Neural cell (in vitro differentiated cells): ENCODE data around the gene VPS33A. TPM values are rescaled to one million over a fixed set of nuclear protein-coding genes. Genes with fewer than 3 reads are reported as not detected.

Source experiments
- H2AFZ ChIP-seq: fragments of 200-600, 300-800 bp; sonication (generic), shearing (Covaris generic); 2 replicates; pipeline ENCODE4 v1.6.0; 2014; ENCODE audit warnings: low read depth, mild to moderate bottlenecking, antibody characterized with exemption, low read length, moderate library complexity
- H3F3A ChIP-seq: fragments of 200-600 bp; shearing (Covaris generic); 2 replicates; pipeline ENCODE4 v1.6.1; 2016; ENCODE audit warnings: mild to moderate bottlenecking, moderate library complexity, mixed read lengths, antibody characterized with exemption, low read length; ENCODE audit not compliant: insufficient read depth, poor library complexity, severe bottlenecking
- H3K27ac ChIP-seq: fragments of 200-600, 300-800 bp; sonication (generic), shearing (Covaris generic); 2 replicates; pipeline ENCODE4 v1.5.1; 2014; ENCODE audit warnings: mild to moderate bottlenecking, low read length, moderate library complexity
- H3K27me3 ChIP-seq: fragments of 300-800, 200-600 bp; sonication (generic), shearing (Covaris generic); 2 replicates; pipeline ENCODE4 v1.6.0; 2014; ENCODE audit warnings: mild to moderate bottlenecking, low read depth, low read length, moderate library complexity; ENCODE audit not compliant: insufficient read depth
- H3K36me3 ChIP-seq: fragments of 300-800, 200-600 bp; sonication (generic), shearing (Covaris generic); 2 replicates; pipeline ENCODE4 v1.5.1; 2014; ENCODE audit warnings: mild to moderate bottlenecking, antibody characterized with exemption, low read length, moderate library complexity; ENCODE audit not compliant: insufficient read depth
- H3K4me2 ChIP-seq: fragments of 300-800, 200-600 bp; sonication (generic), shearing (Covaris generic); 2 replicates; pipeline ENCODE4 v1.6.0; 2014; ENCODE audit warnings: mild to moderate bottlenecking, low read length
- H3K4me3 ChIP-seq: fragments of 300-800, 200-600 bp; sonication (generic), shearing (Covaris generic); 2 replicates; pipeline ENCODE4 v1.5.1; 2014; ENCODE audit warnings: mild to moderate bottlenecking, low read length, moderate library complexity
- H3K79me2 ChIP-seq: fragments of 200-600 bp; shearing (Covaris generic); replicated peaks from 2 replicates; pipeline ENCODE4 v1.6.0; 2014; ENCODE audit warnings: mild to moderate bottlenecking, low read length, moderate library complexity; ENCODE audit not compliant: insufficient read depth
- H3K9ac ChIP-seq: fragments of 300-800, 200-600 bp; sonication (generic), shearing (Covaris generic); 2 replicates; pipeline ENCODE4 v1.6.1; 2016; ENCODE audit warnings: mild to moderate bottlenecking, low read length, mixed read lengths
- H3K9me2 ChIP-seq: fragments of 200-600 bp; shearing (Covaris generic); 2 replicates; pipeline ENCODE4 v1.6.1; 2016; ENCODE audit warnings: mild to moderate bottlenecking, low read length, mixed read lengths; ENCODE audit not compliant: insufficient read depth
- H3K9me3 ChIP-seq: fragments of 200-600, 300-800 bp; sonication (generic), shearing (Covaris generic); 2 replicates; pipeline ENCODE4 v1.6.1; 2016; ENCODE audit warnings: mild to moderate bottlenecking, mixed run types, low read length, moderate library complexity, mixed read lengths
- H4K20me1 ChIP-seq: fragments of 200-600 bp; shearing (Covaris generic); 2 replicates; pipeline ENCODE4 v1.6.1; 2016; ENCODE audit warnings: mild to moderate bottlenecking, mixed run types; ENCODE audit not compliant: insufficient read depth
- EP300 ChIP-seq: fragments of 450-650 bp; conservative IDR thresholded peaks from 2 replicates; pipeline ENCODE4 v1.6.1; 2014; ENCODE audit warnings: antibody characterized with exemption, mild to moderate bottlenecking, moderate library complexity; ENCODE audit not compliant: poor library complexity, severe bottlenecking
- EZH2 ChIP-seq: fragments of 200-600, 300-800 bp; shearing (Covaris generic), sonication (generic); IDR thresholded peaks from 2 replicates; pipeline ENCODE4 v1.6.1; 2014; ENCODE audit warnings: antibody characterized with exemption, low read length, borderline replicate concordance, mild to moderate bottlenecking; ENCODE audit not compliant: insufficient read depth, poor library complexity, severe bottlenecking
- MXI1 ChIP-seq: fragments of 450-650 bp; conservative IDR thresholded peaks from 2 replicates; pipeline ENCODE4 v1.6.1; 2014; ENCODE audit warnings: antibody characterized with exemption, mild to moderate bottlenecking; ENCODE audit not compliant: poor library complexity, severe bottlenecking
- POLR2AphosphoS5 ChIP-seq: IDR thresholded peaks from 2 replicates; pipeline ENCODE4 v1.6.1; 2012
- RAD21 ChIP-seq: fragments of 450-650 bp; conservative IDR thresholded peaks from 2 replicates; pipeline ENCODE4 v1.6.1; 2014; ENCODE audit warnings: antibody characterized with exemption, mild to moderate bottlenecking, moderate library complexity
- SMC3 ChIP-seq: fragments of 450-650 bp; conservative IDR thresholded peaks from 2 replicates; pipeline ENCODE4 v1.6.1; 2014; ENCODE audit warnings: antibody characterized with exemption, mild to moderate bottlenecking, moderate library complexity; ENCODE audit not compliant: poor library complexity
- TAF1 ChIP-seq: IDR thresholded peaks from 2 replicates; pipeline ENCODE4 v1.6.1; 2012; ENCODE audit warnings: low read depth
- polyA plus RNA-seq: library from polyadenylated mRNA; depleted of rRNA; stranded (reverse); fragments of >200 nt; gene quantifications from 2 replicates; pipeline ENCODE4 v1.2.3, GENCODE V29; 2014
- TF ChIP-seq, protein P1 (sequence below): fragments of 450-650 bp; IDR thresholded peaks from 2 replicates; pipeline ENCODE4 v1.5.1; 2014; ENCODE audit warnings: antibody characterized with exemption, mild to moderate bottlenecking, moderate library complexity; ENCODE audit not compliant: poor library complexity, severe bottlenecking
- TF ChIP-seq, protein P2 (sequence below): IDR thresholded peaks from 2 replicates; pipeline ENCODE4 v1.6.1; 2012; ENCODE audit warnings: borderline replicate concordance

Gene VPS33A
- polyA plus RNA-seq, 1 donor from 2014 or later = 40.9 TPM

GRCh38 chr12:122187466-122187865 lies 78.8 kb downstream of the VPS33A start:
- TF ChIP-seq EZH2 (no peak), TAF1 (no peak), RAD21 (no peak), EP300 (no peak), POLR2AphosphoS5 (no peak)
- TF ChIP-seq, protein P1, sequence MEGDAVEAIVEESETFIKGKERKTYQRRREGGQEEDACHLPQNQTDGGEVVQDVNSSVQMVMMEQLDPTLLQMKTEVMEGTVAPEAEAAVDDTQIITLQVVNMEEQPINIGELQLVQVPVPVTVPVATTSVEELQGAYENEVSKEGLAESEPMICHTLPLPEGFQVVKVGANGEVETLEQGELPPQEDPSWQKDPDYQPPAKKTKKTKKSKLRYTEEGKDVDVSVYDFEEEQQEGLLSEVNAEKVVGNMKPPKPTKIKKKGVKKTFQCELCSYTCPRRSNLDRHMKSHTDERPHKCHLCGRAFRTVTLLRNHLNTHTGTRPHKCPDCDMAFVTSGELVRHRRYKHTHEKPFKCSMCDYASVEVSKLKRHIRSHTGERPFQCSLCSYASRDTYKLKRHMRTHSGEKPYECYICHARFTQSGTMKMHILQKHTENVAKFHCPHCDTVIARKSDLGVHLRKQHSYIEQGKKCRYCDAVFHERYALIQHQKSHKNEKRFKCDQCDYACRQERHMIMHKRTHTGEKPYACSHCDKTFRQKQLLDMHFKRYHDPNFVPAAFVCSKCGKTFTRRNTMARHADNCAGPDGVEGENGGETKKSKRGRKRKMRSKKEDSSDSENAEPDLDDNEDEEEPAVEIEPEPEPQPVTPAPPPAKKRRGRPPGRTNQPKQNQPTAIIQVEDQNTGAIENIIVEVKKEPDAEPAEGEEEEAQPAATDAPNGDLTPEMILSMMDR = no peak
- TF ChIP-seq, protein P2, sequence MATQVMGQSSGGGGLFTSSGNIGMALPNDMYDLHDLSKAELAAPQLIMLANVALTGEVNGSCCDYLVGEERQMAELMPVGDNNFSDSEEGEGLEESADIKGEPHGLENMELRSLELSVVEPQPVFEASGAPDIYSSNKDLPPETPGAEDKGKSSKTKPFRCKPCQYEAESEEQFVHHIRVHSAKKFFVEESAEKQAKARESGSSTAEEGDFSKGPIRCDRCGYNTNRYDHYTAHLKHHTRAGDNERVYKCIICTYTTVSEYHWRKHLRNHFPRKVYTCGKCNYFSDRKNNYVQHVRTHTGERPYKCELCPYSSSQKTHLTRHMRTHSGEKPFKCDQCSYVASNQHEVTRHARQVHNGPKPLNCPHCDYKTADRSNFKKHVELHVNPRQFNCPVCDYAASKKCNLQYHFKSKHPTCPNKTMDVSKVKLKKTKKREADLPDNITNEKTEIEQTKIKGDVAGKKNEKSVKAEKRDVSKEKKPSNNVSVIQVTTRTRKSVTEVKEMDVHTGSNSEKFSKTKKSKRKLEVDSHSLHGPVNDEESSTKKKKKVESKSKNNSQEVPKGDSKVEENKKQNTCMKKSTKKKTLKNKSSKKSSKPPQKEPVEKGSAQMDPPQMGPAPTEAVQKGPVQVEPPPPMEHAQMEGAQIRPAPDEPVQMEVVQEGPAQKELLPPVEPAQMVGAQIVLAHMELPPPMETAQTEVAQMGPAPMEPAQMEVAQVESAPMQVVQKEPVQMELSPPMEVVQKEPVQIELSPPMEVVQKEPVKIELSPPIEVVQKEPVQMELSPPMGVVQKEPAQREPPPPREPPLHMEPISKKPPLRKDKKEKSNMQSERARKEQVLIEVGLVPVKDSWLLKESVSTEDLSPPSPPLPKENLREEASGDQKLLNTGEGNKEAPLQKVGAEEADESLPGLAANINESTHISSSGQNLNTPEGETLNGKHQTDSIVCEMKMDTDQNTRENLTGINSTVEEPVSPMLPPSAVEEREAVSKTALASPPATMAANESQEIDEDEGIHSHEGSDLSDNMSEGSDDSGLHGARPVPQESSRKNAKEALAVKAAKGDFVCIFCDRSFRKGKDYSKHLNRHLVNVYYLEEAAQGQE = no peak
- no peaks in the 10 kb centered on the region for H4K20me1 ChIP-seq
- H3F3A ChIP-seq = no peaks in the 10 kb centered on the region
- H3K27me3 ChIP-seq = peaks cover 14% of the 10 kb centered on the region
- no peak overlapping the region for H3K9ac ChIP-seq
- no peak overlapping the region for H3K4me2 ChIP-seq
- H3K9me2 ChIP-seq = no peaks in the 10 kb centered on the region
- no peak overlapping the region for H3K4me3 ChIP-seq
- H2AFZ ChIP-seq = no peak overlapping the region
- H3K27ac ChIP-seq = no peak overlapping the region
- H3K36me3 ChIP-seq = no peaks in the 10 kb centered on the region
- no peaks in the 10 kb centered on the region for H3K9me3 ChIP-seq
- H3K79me2 ChIP-seq = no peaks in the 10 kb centered on the region

DNA sequence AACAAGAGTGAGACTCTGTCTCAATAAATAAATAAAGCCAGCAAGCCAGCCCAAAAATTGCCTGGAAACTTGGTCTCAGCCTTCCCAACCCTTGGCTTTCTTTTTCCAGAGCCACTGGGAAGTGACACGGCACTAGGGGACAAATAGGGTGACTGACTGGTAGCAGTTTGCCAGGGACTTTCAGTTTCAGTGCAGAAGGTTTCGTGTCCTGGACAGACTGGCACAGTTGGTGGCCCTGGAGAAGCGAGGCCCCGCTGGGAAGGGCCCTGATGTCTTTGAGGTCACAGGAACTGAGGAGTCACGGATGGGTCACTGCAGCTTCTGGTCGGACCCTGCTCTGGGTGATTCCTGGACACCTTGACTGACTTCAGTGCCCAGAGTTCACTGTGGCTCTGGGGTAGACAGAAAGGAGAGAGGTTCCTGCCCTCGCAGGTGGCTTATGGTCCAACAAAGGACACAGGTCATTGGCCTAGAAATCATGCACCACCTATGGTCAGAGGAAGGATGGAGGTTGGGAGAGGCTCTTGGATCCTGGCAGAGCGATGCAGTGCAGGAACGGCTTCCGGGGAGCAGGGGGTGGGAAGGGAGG lies 80.7 kb downstream of the VPS33A start:
- TF ChIP-seq EZH2 = no peak
- no peak for TF ChIP-seq TAF1
- TF ChIP-seq RAD21 = no peak
- no peak for TF ChIP-seq EP300
- TF ChIP-seq, protein P2 = no peak
- no peak for TF ChIP-seq SMC3
- TF ChIP-seq MXI1 = no peak
- no peak for TF ChIP-seq POLR2AphosphoS5
- TF ChIP-seq, protein P1 = no peak

More for the DNA sequence above, 80.7 kb downstream of the VPS33A start:
- Histone ChIP-seq H3K9me2 (no peaks in the 10 kb centered on the region), H3K4me3 (no peak overlapping the region), H3K27ac (no peak overlapping the region), H2AFZ (no peak overlapping the region), H3K36me3 (no peaks in the 10 kb centered on the region), H4K20me1 (no peaks in the 10 kb centered on the region), H3K27me3 (peaks cover 14% of the 10 kb centered on the region), H3F3A (no peaks in the 10 kb centered on the region), H3K4me2 (no peak overlapping the region), H3K9me3 (no peaks in the 10 kb centered on the region), H3K79me2 (no peaks in the 10 kb centered on the region), H3K9ac (no peak overlapping the region)
